NB4 (cell line): Measurements from ENCODE around the gene SLC25A44.

ENCODE experiments used
- DNase-seq: peaks from one replicate; pipeline ENCODE4 v3.0.0; 2010; ENCODE audit warnings: low read depth
- H3K4me3 ChIP-seq: one replicate; pipeline ENCODE4 v1.5.1; 2011; ENCODE audit warnings: mild to moderate bottlenecking, low read depth, low read length, moderate library complexity
- CTCF ChIP-seq: IDR thresholded peaks from one replicate; pipeline ENCODE4 v1.5.1; 2012; ENCODE audit warnings: low read depth, low read length
- MYC ChIP-seq: IDR thresholded peaks from 2 replicates; pipeline ENCODE4 v1.6.1; 2011; ENCODE audit warnings: low read depth, low read length
- POLR2A ChIP-seq: IDR thresholded peaks from 2 replicates; pipeline ENCODE4 v1.6.1; 2011; ENCODE audit warnings: mild to moderate bottlenecking; ENCODE audit not compliant: insufficient read length; ENCODE audit errors: extremely low read depth
- TF ChIP-seq, protein P1 (sequence below): IDR thresholded peaks from 2 replicates; pipeline ENCODE4 v1.6.1; 2011; ENCODE audit warnings: low read depth, low read length

SLC25A44 gene

GRCh38 chr1:156241311-156241811 lies 47.5 kb downstream of the SLC25A44 start:
- H3K4me3 ChIP-seq, result no peak overlapping the region
- DNase-seq, result peak; percentile 56
- TF ChIP-seq CTCF (no peak), MYC (no peak), POLR2A (no peak)
- TF ChIP-seq, protein P1, sequence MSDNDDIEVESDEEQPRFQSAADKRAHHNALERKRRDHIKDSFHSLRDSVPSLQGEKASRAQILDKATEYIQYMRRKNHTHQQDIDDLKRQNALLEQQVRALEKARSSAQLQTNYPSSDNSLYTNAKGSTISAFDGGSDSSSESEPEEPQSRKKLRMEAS, result no peak

DNA sequence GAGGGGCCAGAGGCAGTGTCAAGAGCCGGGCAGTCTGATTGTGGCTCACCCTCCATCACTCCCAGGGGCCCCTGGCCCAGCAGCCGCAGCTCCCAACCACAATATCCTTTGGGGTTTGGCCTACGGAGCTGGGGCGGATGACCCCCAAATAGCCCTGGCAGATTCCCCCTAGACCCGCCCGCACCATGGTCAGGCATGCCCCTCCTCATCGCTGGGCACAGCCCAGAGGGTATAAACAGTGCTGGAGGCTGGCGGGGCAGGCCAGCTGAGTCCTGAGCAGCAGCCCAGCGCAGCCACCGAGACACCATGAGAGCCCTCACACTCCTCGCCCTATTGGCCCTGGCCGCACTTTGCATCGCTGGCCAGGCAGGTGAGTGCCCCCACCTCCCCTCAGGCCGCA lies 48.0 kb downstream of the SLC25A44 start, which contains the start of gene BGLAP:
Gene BGLAP (plus strand): TSS at position 259 of the 400 bp plus-strand sequence. CDS start 48 bp downstream, at position 307.
- DNase-seq, result peak; percentile 35
- TF ChIP-seq, protein P1, result no peak
- TF ChIP-seq CTCF (no peak), POLR2A (no peak), MYC (no peak)
- no peak within 1 kb of the TSS for H3K4me3 ChIP-seq

- no peak overlapping the region for H3K4me3 ChIP-seq
- no peak for DNase-seq
- no peak for TF ChIP-seq POLR2A
- TF ChIP-seq MYC, result no peak
- TF ChIP-seq CTCF, result no peak
- TF ChIP-seq, protein P1, result no peak
Measured at GRCh38 chr1:156242738-156243137, 48.8 kb downstream of the SLC25A44 start.

GRCh38 chr1:156244126-156244525 lies 50.2 kb downstream of the SLC25A44 start:
- TF ChIP-seq, protein P1, result no peak
- no peak for TF ChIP-seq MYC
- TF ChIP-seq CTCF, result no peak
- TF ChIP-seq POLR2A, result no peak
- DNase-seq, result no peak
- no peak overlapping the region for H3K4me3 ChIP-seq

- H3K4me3 ChIP-seq, result no peak overlapping the region
- no peak for DNase-seq
- no peak for TF ChIP-seq CTCF
- no peak for TF ChIP-seq POLR2A
- TF ChIP-seq MYC, result no peak
- TF ChIP-seq, protein P1, result no peak
Measured at GRCh38 chr1:156244712-156245111, 50.8 kb downstream of the SLC25A44 start.
